AG20443 (cell line): Measurements from ENCODE around the gene GNAT2.
A peak's percentile ranks its signal among the peaks of the same experiment; 100 is the strongest.

Source experiments
- DNase-seq: peaks from one replicate; pipeline ENCODE4 v3.0.0; 2012; ENCODE audit warnings: low spot score, mixed read lengths

Gene GNAT2

GRCh38 chr1:109610609-109611307, 8.7 kb downstream of the GNAT2 start:
- DNase-seq: no peak

- no peak for DNase-seq
These were observed 9.5 kb downstream of the GNAT2 start for GRCh38 chr1:109609881-109610280.

- DNase-seq: no peak
These were observed 14.0 kb downstream of the GNAT2 start for GRCh38 chr1:109605381-109605780.

GRCh38 chr1:109603229-109603628, 16.2 kb downstream of the GNAT2 start:
- no peak for DNase-seq

GRCh38 chr1:109598655-109599054, 20.8 kb downstream of the GNAT2 start:
- DNase-seq: no peak

- no peak for DNase-seq
These were observed 21.3 kb downstream of the GNAT2 start for GRCh38 chr1:109598156-109598555.

- no peak for DNase-seq
These were observed 23.9 kb downstream of the GNAT2 start for GRCh38 chr1:109595531-109595930.

GRCh38 chr1:109592916-109593315, 26.5 kb downstream of the GNAT2 start:
- no peak for DNase-seq

GRCh38 chr1:109589679-109590078, 29.7 kb downstream of the GNAT2 start:
- no peak for DNase-seq

GRCh38 chr1:109589177-109589576, 30.2 kb downstream of the GNAT2 start:
- no peak for DNase-seq

GRCh38 chr1:109586055-109586454, 33.4 kb downstream of the GNAT2 start:
- no peak for DNase-seq

GRCh38 chr1:109584766-109585165, 34.6 kb downstream of the GNAT2 start:
- no peak for DNase-seq

GRCh38 chr1:109582021-109582420, 37.4 kb downstream of the GNAT2 start:
- no peak for DNase-seq

GRCh38 chr1:109579491-109579890, 39.9 kb downstream of the GNAT2 start:
- DNase-seq: peak; percentile 18

GRCh38 chr1:109578947-109579443, 40.4 kb downstream of the GNAT2 start:
- DNase-seq: peak; percentile 17

GRCh38 chr1:109573785-109574184, 45.6 kb downstream of the GNAT2 start:
- DNase-seq: no peak

GRCh38 chr1:109570414-109570813, 49.0 kb downstream of the GNAT2 start:
- peak; percentile 12 for DNase-seq

GRCh38 chr1:109569323-109569722, 50.1 kb downstream of the GNAT2 start:
- DNase-seq: no peak

GRCh38 chr1:109567877-109568672, 51.3 kb downstream of the GNAT2 start:
- no peak for DNase-seq

GRCh38 chr1:109566982-109567381, 52.4 kb downstream of the GNAT2 start:
- no peak for DNase-seq

- DNase-seq: no peak
These were observed 54.2 kb downstream of the GNAT2 start for GRCh38 chr1:109565241-109565640.

- DNase-seq: no peak
These were observed 55.1 kb downstream of the GNAT2 start for GRCh38 chr1:109564194-109564878.

- no peak for DNase-seq
These were observed 59.4 kb downstream of the GNAT2 start for GRCh38 chr1:109559995-109560394.
